GM23338 (cell line): ENCODE results near the gene ORC3. TPM values are rescaled to one million over a fixed set of nuclear protein-coding genes. Genes with fewer than 3 reads are reported as not detected.

ENCODE experiments used
- ATAC-seq: fragments of 200-7000 bp; cut with Tn5 transposase; 3 replicates; pipeline ENCODE4 v1.9.1; 2020
- DNase-seq: peaks from one replicate; pipeline ENCODE4 v3.0.0-alpha.2; 2015; ENCODE audit warnings: low spot score
- H2AFZ ChIP-seq: fragments of 200-600 bp; sonication (generic); 2 replicates; pipeline ENCODE4 v1.8.0; 2016; ENCODE audit warnings: antibody characterized with exemption, mild to moderate bottlenecking, moderate library complexity
- H3F3A ChIP-seq: fragments of 200-600 bp; sonication (generic); replicated peaks from 2 replicates; pipeline ENCODE4 v1.8.0; 2017; ENCODE audit warnings: antibody characterized with exemption, mixed run types, low read depth
- H3K27ac ChIP-seq: fragments of 200-600 bp; sonication (generic); 2 replicates; pipeline ENCODE4 v1.6.1; 2016; ENCODE audit warnings: low read depth
- H3K27me3 ChIP-seq: fragments of 200-600 bp; sonication (generic); 2 replicates; pipeline ENCODE4 v1.8.0; 2016; ENCODE audit warnings: mild to moderate bottlenecking, mixed run types, moderate library complexity; ENCODE audit not compliant: insufficient read depth
- H3K36me3 ChIP-seq: fragments of 200-600 bp; sonication (generic); 2 replicates; pipeline ENCODE4 v1.8.0; 2016; ENCODE audit warnings: mild to moderate bottlenecking; ENCODE audit not compliant: insufficient read depth
- H3K4me1 ChIP-seq: fragments of 200-600 bp; sonication (generic); 2 replicates; pipeline ENCODE4 v1.8.0; 2016; ENCODE audit warnings: mild to moderate bottlenecking, moderate library complexity; ENCODE audit not compliant: insufficient read depth
- H3K4me2 ChIP-seq: fragments of 200-600 bp; sonication (generic); 2 replicates; pipeline ENCODE4 v1.7.1; 2017; ENCODE audit warnings: mixed run types
- H3K4me3 ChIP-seq: fragments of 200-600 bp; sonication (generic); 2 replicates; pipeline ENCODE4 v1.6.1; 2016; ENCODE audit warnings: mixed run types
- H3K79me2 ChIP-seq: fragments of 200-600 bp; sonication (generic); replicated peaks from 2 replicates; pipeline ENCODE4 v1.8.0; 2017; ENCODE audit warnings: mild to moderate bottlenecking; ENCODE audit not compliant: insufficient read depth
- H3K9me2 ChIP-seq: fragments of 200-600 bp; sonication (generic); 2 replicates; pipeline ENCODE4 v1.8.0; 2017; ENCODE audit not compliant: insufficient read depth
- H4K20me1 ChIP-seq: fragments of 200-600 bp; sonication (generic); replicated peaks from 2 replicates; pipeline ENCODE4 v1.8.0; 2017; ENCODE audit warnings: mild to moderate bottlenecking; ENCODE audit not compliant: insufficient read depth
- H3K27ac Mint-ChIP-seq: 2 replicates; pipeline ENCODE4 v1.8.0; 2020; ENCODE audit warnings: inconsistent platforms, mild to moderate bottlenecking, moderate library complexity, mixed read lengths
- H3K27me3 Mint-ChIP-seq: 3 replicates; pipeline ENCODE4 v1.8.0; 2022; ENCODE audit warnings: low read depth, mild to moderate bottlenecking, moderate library complexity, mixed read lengths, inconsistent platforms; ENCODE audit not compliant: insufficient read depth, poor library complexity
- H3K36me3 Mint-ChIP-seq: 3 replicates; pipeline ENCODE4 v1.8.0; 2021; ENCODE audit warnings: low read depth, mild to moderate bottlenecking, inconsistent platforms, moderate library complexity, mixed read lengths
- H3K4me1 Mint-ChIP-seq: 3 replicates; pipeline ENCODE4 v1.8.0; 2020; ENCODE audit warnings: mild to moderate bottlenecking, inconsistent platforms, mixed read lengths
- H3K4me3 Mint-ChIP-seq: 3 replicates; pipeline ENCODE4 v1.8.0; 2021; ENCODE audit warnings: moderate library complexity, mild to moderate bottlenecking, inconsistent platforms, mixed read lengths
- H3K9me3 Mint-ChIP-seq: 3 replicates; pipeline ENCODE4 v1.8.0; 2020; ENCODE audit warnings: moderate library complexity, mild to moderate bottlenecking, inconsistent platforms, mixed read lengths
- CREB1 ChIP-seq: fragments of 250-450 bp; sonication (Bioruptor Pico); IDR thresholded peaks from 2 replicates; pipeline ENCODE4 v1.5.0; 2020; ENCODE audit warnings: low read depth, mild to moderate bottlenecking, moderate library complexity
- EZH2 ChIP-seq: fragments of 200-600 bp; sonication (generic); IDR thresholded peaks from one replicate; pipeline ENCODE4 v1.8.0; 2017; ENCODE audit warnings: antibody characterized with exemption, mild to moderate bottlenecking, low read depth; ENCODE audit not compliant: unreplicated experiment
- EZH2phosphoT487 ChIP-seq: fragments of 200-600 bp; sonication (generic); IDR thresholded peaks from one replicate; pipeline ENCODE4 v1.8.1; 2018; ENCODE audit warnings: antibody characterized with exemption; ENCODE audit not compliant: unreplicated experiment
- JUNB ChIP-seq: IDR thresholded peaks from one replicate; pipeline ENCODE4 v1.6.1; 2016; ENCODE audit warnings: antibody characterized with exemption; ENCODE audit not compliant: unreplicated experiment
- NANOG ChIP-seq: IDR thresholded peaks from 2 replicates; pipeline ENCODE4 v1.6.1; 2016; ENCODE audit warnings: antibody characterized with exemption, borderline replicate concordance
- POLR2AphosphoS5 ChIP-seq: IDR thresholded peaks from 2 replicates; pipeline ENCODE4 v1.6.1; 2016; ENCODE audit warnings: antibody characterized with exemption, low read depth
- STAT1 ChIP-seq: IDR thresholded peaks from one replicate; pipeline ENCODE4 v1.6.1; 2016; ENCODE audit warnings: antibody characterized with exemption; ENCODE audit not compliant: unreplicated experiment
- ZNF114 ChIP-seq: fragments of 250-450 bp; sonication (Bioruptor Pico); IDR thresholded peaks from 2 replicates; pipeline ENCODE4 v1.5.0; 2020; ENCODE audit warnings: mild to moderate bottlenecking, moderate library complexity
- ZNF331 ChIP-seq: fragments of 250-450 bp; sonication (Bioruptor Pico); IDR thresholded peaks from 2 replicates; pipeline ENCODE4 v1.5.0; 2020; ENCODE audit warnings: low read depth, mild to moderate bottlenecking, moderate library complexity
- polyA plus RNA-seq: library from polyadenylated mRNA; unstranded; fragments of >200 nt; fragmentation: Nextera tagmentation; extraction: Ambion mirVana; gene quantifications from 2 replicates; pipeline ENCODE4 v1.2.1, GENCODE V29; 2016
- total RNA-seq: library from RNA; depleted of rRNA; stranded (reverse); fragments of >200 nt; shearing (Covaris generic); gene quantifications from 2 replicates; pipeline ENCODE4 v1.2.3, GENCODE V29; 2014
- TF ChIP-seq, protein P1 (sequence below): fragments of 250-450 bp; sonication (Bioruptor Pico); IDR thresholded peaks from 2 replicates; pipeline ENCODE4 v1.5.0; 2020; ENCODE audit warnings: mild to moderate bottlenecking, moderate library complexity
- TF ChIP-seq, protein P2 (sequence below), 2 experiments: fragments of 200-600 bp in 1 of 2; sonication (generic) in 1 of 2; conservative IDR thresholded peaks; 2 replicates each; pipeline versions ENCODE4 v1.5.1 to v1.6.1; 2016 to 2017; ENCODE audit warnings: antibody characterized with exemption in 2 of 2, low read depth in 2 of 2, mild to moderate bottlenecking in 2 of 2, moderate library complexity in 1 of 2
- TF ChIP-seq, protein P3 (sequence below): IDR thresholded peaks from 2 replicates; pipeline ENCODE4 v1.6.1; 2016; ENCODE audit warnings: antibody characterized with exemption
- TF ChIP-seq, protein P4 (sequence below): IDR thresholded peaks from one replicate; pipeline ENCODE4 v1.6.1; 2018; ENCODE audit warnings: antibody characterized with exemption; ENCODE audit not compliant: unreplicated experiment

Gene ORC3
- total and polyA plus RNA-seq, 2 experiments from 2014 or later: 53.1 to 78.4 TPM

DNA sequence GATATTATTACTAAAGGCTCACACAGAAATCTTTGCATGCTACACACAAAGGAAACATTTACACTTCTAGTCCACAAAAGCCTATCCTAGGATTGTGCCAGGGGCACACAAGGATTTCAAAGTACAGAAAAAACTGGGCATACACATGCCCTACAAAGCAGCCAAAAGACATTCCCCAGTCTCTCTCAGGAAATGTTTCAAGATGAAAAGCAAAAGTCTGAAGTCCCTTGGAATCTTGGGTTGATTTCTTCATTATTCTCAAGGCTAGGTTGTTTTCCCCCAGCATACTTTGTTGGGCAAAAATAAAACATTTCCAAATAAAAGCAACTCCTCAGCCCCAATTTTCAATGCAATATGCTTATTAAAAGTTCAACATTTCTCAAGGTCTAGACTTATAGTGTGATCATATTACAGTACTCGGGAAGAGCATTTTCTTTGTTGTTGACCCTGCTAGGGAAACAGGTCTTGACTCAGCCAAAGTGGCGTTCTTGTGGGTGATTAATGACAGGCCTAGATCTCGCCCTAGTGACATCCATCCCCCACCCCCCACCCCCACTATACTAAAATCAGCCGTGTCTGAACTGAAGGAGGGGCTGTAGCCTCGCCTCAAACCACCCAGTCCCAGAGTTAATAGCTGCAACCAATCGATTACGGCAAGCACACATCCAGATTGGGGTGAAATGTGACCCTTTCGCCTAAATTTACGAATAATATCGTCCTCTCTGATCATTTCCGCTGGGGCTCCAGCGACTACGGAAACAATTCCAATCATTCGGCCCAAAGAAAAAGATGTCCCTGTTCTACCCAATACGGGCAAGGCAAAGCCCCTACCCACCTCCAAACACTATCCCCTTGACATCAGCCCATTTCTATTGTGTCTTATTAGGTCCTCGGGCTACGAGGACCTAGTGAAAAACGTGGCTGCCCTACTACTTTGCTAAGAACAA is 110.7 kb downstream of the ORC3 start:
- Histone ChIP-seq H3K27ac (peak overlapping the region; percentile 35; the same call in 1 of the 2 replicates), H3K27me3 (no peaks in the 10 kb centered on the region), H2AFZ (no peak overlapping the region), H3K79me2 (peaks cover 63% of the 10 kb centered on the region), H3K4me3 (peak overlapping the region; percentile 85), H3K36me3 (no peaks in the 10 kb centered on the region), H3K4me2 (peak overlapping the region; percentile 89), H3K9me2 (no peaks in the 10 kb centered on the region), H3F3A (no peaks in the 10 kb centered on the region; the same call in 1 of the 2 replicates), H4K20me1 (peaks cover 31% of the 10 kb centered on the region), H3K4me1 (peaks cover 21% of the 10 kb centered on the region)
- TF ChIP-seq CREB1 (CRISPR knock-in tag) (no peak), EZH2phosphoT487 (no peak), STAT1 (no peak), NANOG (no peak), POLR2AphosphoS5 (no peak), ZNF114 (CRISPR knock-in tag) (no peak), EZH2 (no peak), ZNF331 (CRISPR knock-in tag) (no peak), JUNB (no peak)
- TF ChIP-seq, protein P1, sequence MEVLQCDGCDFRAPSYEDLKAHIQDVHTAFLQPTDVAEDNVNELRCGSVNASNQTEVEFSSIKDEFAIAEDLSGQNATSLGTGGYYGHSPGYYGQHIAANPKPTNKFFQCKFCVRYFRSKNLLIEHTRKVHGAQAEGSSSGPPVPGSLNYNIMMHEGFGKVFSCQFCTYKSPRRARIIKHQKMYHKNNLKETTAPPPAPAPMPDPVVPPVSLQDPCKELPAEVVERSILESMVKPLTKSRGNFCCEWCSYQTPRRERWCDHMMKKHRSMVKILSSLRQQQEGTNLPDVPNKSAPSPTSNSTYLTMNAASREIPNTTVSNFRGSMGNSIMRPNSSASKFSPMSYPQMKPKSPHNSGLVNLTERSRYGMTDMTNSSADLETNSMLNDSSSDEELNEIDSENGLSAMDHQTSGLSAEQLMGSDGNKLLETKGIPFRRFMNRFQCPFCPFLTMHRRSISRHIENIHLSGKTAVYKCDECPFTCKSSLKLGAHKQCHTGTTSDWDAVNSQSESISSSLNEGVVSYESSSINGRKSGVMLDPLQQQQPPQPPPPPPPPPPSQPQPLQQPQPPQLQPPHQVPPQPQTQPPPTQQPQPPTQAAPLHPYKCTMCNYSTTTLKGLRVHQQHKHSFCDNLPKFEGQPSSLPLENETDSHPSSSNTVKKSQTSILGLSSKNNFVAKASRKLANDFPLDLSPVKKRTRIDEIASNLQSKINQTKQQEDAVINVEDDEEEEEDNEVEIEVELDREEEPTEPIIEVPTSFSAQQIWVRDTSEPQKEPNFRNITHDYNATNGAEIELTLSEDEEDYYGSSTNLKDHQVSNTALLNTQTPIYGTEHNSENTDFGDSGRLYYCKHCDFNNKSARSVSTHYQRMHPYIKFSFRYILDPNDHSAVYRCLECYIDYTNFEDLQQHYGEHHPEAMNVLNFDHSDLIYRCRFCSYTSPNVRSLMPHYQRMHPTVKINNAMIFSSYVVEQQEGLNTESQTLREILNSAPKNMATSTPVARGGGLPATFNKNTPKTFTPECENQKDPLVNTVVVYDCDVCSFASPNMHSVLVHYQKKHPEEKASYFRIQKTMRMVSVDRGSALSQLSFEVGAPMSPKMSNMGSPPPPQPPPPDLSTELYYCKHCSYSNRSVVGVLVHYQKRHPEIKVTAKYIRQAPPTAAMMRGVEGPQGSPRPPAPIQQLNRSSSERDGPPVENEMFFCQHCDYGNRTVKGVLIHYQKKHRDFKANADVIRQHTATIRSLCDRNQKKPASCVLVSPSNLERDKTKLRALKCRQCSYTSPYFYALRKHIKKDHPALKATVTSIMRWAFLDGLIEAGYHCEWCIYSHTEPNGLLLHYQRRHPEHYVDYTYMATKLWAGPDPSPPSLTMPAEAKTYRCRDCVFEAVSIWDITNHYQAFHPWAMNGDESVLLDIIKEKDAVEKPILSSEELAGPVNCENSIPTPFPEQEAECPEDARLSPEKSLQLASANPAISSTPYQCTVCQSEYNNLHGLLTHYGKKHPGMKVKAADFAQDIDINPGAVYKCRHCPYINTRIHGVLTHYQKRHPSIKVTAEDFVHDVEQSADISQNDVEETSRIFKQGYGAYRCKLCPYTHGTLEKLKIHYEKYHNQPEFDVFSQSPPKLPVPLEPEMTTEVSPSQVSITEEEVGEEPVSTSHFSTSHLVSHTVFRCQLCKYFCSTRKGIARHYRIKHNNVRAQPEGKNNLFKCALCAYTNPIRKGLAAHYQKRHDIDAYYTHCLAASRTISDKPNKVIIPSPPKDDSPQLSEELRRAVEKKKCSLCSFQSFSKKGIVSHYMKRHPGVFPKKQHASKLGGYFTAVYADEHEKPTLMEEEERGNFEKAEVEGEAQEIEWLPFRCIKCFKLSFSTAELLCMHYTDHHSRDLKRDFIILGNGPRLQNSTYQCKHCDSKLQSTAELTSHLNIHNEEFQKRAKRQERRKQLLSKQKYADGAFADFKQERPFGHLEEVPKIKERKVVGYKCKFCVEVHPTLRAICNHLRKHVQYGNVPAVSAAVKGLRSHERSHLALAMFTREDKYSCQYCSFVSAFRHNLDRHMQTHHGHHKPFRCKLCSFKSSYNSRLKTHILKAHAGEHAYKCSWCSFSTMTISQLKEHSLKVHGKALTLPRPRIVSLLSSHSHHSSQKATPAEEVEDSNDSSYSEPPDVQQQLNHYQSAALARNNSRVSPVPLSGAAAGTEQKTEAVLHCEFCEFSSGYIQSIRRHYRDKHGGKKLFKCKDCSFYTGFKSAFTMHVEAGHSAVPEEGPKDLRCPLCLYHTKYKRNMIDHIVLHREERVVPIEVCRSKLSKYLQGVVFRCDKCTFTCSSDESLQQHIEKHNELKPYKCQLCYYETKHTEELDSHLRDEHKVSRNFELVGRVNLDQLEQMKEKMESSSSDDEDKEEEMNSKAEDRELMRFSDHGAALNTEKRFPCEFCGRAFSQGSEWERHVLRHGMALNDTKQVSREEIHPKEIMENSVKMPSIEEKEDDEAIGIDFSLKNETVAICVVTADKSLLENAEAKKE: no peak
- TF ChIP-seq, protein P2, sequence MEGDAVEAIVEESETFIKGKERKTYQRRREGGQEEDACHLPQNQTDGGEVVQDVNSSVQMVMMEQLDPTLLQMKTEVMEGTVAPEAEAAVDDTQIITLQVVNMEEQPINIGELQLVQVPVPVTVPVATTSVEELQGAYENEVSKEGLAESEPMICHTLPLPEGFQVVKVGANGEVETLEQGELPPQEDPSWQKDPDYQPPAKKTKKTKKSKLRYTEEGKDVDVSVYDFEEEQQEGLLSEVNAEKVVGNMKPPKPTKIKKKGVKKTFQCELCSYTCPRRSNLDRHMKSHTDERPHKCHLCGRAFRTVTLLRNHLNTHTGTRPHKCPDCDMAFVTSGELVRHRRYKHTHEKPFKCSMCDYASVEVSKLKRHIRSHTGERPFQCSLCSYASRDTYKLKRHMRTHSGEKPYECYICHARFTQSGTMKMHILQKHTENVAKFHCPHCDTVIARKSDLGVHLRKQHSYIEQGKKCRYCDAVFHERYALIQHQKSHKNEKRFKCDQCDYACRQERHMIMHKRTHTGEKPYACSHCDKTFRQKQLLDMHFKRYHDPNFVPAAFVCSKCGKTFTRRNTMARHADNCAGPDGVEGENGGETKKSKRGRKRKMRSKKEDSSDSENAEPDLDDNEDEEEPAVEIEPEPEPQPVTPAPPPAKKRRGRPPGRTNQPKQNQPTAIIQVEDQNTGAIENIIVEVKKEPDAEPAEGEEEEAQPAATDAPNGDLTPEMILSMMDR (conservative IDR thresholded peaks at IDR 0.05; ENCODE audit: low read depth in 2 of 2): no peak
- TF ChIP-seq, protein P3, sequence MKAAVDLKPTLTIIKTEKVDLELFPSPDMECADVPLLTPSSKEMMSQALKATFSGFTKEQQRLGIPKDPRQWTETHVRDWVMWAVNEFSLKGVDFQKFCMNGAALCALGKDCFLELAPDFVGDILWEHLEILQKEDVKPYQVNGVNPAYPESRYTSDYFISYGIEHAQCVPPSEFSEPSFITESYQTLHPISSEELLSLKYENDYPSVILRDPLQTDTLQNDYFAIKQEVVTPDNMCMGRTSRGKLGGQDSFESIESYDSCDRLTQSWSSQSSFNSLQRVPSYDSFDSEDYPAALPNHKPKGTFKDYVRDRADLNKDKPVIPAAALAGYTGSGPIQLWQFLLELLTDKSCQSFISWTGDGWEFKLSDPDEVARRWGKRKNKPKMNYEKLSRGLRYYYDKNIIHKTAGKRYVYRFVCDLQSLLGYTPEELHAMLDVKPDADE: no peak
- TF ChIP-seq, protein P4, sequence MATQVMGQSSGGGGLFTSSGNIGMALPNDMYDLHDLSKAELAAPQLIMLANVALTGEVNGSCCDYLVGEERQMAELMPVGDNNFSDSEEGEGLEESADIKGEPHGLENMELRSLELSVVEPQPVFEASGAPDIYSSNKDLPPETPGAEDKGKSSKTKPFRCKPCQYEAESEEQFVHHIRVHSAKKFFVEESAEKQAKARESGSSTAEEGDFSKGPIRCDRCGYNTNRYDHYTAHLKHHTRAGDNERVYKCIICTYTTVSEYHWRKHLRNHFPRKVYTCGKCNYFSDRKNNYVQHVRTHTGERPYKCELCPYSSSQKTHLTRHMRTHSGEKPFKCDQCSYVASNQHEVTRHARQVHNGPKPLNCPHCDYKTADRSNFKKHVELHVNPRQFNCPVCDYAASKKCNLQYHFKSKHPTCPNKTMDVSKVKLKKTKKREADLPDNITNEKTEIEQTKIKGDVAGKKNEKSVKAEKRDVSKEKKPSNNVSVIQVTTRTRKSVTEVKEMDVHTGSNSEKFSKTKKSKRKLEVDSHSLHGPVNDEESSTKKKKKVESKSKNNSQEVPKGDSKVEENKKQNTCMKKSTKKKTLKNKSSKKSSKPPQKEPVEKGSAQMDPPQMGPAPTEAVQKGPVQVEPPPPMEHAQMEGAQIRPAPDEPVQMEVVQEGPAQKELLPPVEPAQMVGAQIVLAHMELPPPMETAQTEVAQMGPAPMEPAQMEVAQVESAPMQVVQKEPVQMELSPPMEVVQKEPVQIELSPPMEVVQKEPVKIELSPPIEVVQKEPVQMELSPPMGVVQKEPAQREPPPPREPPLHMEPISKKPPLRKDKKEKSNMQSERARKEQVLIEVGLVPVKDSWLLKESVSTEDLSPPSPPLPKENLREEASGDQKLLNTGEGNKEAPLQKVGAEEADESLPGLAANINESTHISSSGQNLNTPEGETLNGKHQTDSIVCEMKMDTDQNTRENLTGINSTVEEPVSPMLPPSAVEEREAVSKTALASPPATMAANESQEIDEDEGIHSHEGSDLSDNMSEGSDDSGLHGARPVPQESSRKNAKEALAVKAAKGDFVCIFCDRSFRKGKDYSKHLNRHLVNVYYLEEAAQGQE: no peak
- H3K27ac Mint-ChIP-seq: peak overlapping the region; percentile 96
- DNase-seq (peak; percentile 39), ATAC-seq (no peak; the same call in 2 of the 3 replicates)
- H3K4me3 Mint-ChIP-seq: peak overlapping the region; percentile 99
- H3K36me3 Mint-ChIP-seq: peaks cover 18% of the 10 kb centered on the region
- peaks cover 9% of the 10 kb centered on the region for H3K27me3 Mint-ChIP-seq
- H3K4me1 Mint-ChIP-seq: peaks cover 15% of the 10 kb centered on the region; the same call in 2 of the 3 replicates
- H3K9me3 Mint-ChIP-seq: peaks cover 6% of the 10 kb centered on the region
